ENCODE data around the gene PCDHB15.
"Not testable (repeated sequence)": the region's sequence is repeated elsewhere in the genome, so short reads cannot be mapped to it uniquely, and the experiment has no call there.

The PCDHB15 gene

GRCh38 chr5:141247434-141247833, 2.2 kb downstream of the PCDHB15 start:
- DNase-seq (ENCODE audit: low read depth in 2 of 2), result not testable (repeated sequence)

GRCh38 chr5:141250576-141250975, 5.4 kb downstream of the PCDHB15 start:
- DNase-seq (ENCODE audit: low read depth in 2 of 2), result no peak

- DNase-seq (ENCODE audit: low read depth in 2 of 2), result no peak
Measured at GRCh38 chr5:141258464-141258863, 13.3 kb downstream of the PCDHB15 start.

GRCh38 chr5:141258948-141259347, 13.8 kb downstream of the PCDHB15 start:
- no peak for DNase-seq (ENCODE audit: low read depth in 2 of 2)

- no peak for DNase-seq (ENCODE audit: low read depth in 2 of 2)
Measured at GRCh38 chr5:141260458-141261237, 15.5 kb downstream of the PCDHB15 start.

GRCh38 chr5:141261238-141261546, 16.0 kb downstream of the PCDHB15 start:
- no peak for DNase-seq (ENCODE audit: low read depth in 2 of 2)

- no peak for DNase-seq (ENCODE audit: low read depth in 2 of 2)
Measured at GRCh38 chr5:141269195-141269594, 24.0 kb downstream of the PCDHB15 start.

GRCh38 chr5:141272906-141273305, 27.7 kb downstream of the PCDHB15 start:
- DNase-seq (ENCODE audit: low read depth in 2 of 2), result no peak

GRCh38 chr5:141298376-141298775, 53.2 kb downstream of the PCDHB15 start:
- no peak for DNase-seq (ENCODE audit: low read depth in 2 of 2)
